Cardiac fibroblast (primary cell): ENCODE results near the gene COX7B2.
A peak's percentile ranks its signal among the peaks of the same experiment; 100 is the strongest.

Experiments used
- DNase-seq, 2 donors: peaks; one replicate each; pipeline versions ENCODE4 v3.0.0 to v3.0.0-alpha.2; 2010; ENCODE audit warnings: low read depth in 2 of 2
- H3K4me3 ChIP-seq, 2 donors: replicated peaks in 1 of 2; 1 replicate in 1 of 2; 2 replicates in 1 of 2; pipeline ENCODE4 v1.5.1; 2011; ENCODE audit warnings: low read depth in 2 of 2, low read length in 2 of 2, mild to moderate bottlenecking in 2 of 2, moderate library complexity in 1 of 2
- CTCF ChIP-seq: IDR thresholded peaks from one replicate; pipeline ENCODE4 v1.5.1; 2011; ENCODE audit warnings: low read depth, mild to moderate bottlenecking, low read length, inconsistent platforms

COX7B2 gene

GRCh38 chr4:46908148-46908547 lies 897 bp downstream of the COX7B2 start:
- no peak for DNase-seq
- no peak overlapping the region for H3K4me3 ChIP-seq
- TF ChIP-seq CTCF: no peak

DNA sequence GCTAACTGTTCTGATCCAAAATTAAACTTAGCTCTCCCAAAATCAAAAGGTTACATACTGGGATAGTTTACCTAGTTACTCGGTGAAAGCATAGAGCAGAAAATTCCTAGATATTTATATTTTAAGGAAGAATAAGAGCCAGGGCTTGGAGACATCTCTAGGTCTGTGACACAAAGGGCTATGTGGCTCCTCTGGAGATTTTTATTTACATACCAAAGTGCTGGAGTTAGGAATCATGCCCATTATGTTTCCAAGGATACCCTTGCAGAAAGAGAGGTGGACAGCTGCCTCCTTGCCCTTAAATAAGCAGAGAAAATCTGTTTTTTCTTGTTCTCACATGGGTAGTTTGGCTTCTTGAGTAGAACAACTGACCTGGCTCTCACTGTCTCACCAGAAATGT lies 9.0 kb downstream of the COX7B2 start:
- DNase-seq: no peak
- no peak overlapping the region for H3K4me3 ChIP-seq
- TF ChIP-seq CTCF: no peak

DNA sequence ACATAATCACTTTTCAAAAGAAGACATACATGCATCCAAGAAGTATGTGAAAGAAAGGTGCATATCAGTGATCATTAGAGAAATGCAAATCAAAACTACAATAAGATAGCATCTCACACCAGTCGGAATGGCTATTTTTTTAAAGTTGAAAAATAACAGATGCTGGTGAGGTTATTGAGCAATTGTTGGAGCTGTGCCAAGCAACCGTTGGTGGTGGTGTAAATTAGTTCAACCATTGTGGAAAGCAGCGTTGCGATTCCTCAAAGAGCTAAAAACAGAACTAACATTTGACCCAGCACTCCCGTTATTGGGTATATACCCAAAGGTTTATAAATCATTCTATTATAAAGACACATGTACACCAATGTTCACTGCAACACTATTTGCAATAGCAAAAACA lies 14.2 kb downstream of the COX7B2 start:
- no peak for DNase-seq
- H3K4me3 ChIP-seq: no peak overlapping the region
- no peak for TF ChIP-seq CTCF

DNA sequence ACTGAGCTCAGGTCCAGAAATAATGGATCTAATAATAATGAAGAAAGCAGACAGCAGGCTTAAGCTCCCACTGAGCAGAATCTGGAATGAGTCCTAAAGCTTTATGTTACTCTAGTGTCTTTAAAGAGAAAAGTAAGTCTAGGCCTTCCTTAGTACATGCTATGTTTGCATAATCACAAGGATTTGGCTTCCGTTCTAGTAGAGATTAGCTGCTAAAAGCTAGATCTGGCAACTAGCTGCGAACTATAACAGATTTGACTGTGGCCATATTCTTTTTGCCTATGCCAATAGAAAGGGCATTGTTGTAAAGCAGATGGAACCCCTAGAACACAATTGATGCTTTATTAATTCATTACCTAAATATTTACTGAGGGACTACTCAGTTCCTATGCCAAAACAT lies 19.0 kb downstream of the COX7B2 start:
- no peak overlapping the region for H3K4me3 ChIP-seq
- DNase-seq: no peak
- no peak for TF ChIP-seq CTCF

DNA sequence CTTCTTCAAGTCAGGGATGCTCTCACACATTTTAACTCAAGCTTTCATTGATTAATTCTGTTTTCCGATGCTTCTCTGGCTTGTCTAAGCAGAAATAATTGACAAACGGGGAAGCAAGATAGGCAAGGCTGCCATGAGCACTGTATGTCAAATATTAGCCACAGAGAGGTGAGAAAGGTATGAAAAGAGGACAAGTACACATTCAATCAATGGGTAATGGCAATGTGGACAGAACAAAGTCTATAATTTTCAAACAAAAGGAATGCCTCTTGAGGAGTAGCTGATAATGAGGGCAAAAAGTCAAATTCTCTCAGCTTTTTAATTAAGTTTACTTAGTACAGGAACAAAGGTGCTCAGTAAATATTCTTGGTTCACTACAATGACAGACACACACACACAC lies 19.6 kb downstream of the COX7B2 start:
- H3K4me3 ChIP-seq: no peak overlapping the region
- TF ChIP-seq CTCF: no peak
- DNase-seq: no peak

- DNase-seq: peak; percentile 9 to 34
- peak; percentile 41 for TF ChIP-seq CTCF
- no peak overlapping the region for H3K4me3 ChIP-seq
Observed at GRCh38 chr4:46886711-46887110, 22.3 kb downstream of the COX7B2 start.

DNA sequence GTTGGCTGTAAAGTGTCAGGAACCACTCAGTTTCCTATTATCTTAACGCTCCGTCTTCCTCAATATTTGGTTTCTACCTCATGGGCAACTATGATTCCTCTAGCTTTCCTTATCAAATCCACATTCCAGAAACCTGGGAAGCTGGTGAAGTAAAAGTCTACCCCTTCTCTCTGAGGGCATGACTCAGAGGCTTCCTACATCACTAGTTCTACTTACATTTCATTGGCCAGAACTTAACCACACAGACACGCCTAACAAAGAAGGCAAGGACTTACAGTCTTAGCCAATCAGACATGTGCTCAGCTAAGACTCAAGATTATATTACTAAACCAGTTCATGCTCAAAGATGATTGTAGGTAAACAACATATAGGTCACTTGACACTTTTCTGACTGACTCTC lies 30.4 kb downstream of the COX7B2 start:
- DNase-seq: no peak
- TF ChIP-seq CTCF: no peak
- no peak overlapping the region for H3K4me3 ChIP-seq
